Naive thymus-derived CD8-positive, alpha-beta T cell (primary cell): Measurements from ENCODE around the gene C5orf46. TPM values are rescaled to one million over a fixed set of nuclear protein-coding genes. Genes with fewer than 3 reads are reported as not detected.
"Not testable (repeated sequence)": the region's sequence is repeated elsewhere in the genome, so short reads cannot be mapped to it uniquely, and the experiment has no call there.

Experiments
- ATAC-seq, 2 donors: fragments of 150-1000 bp; cut with Tn5 transposase in 1 of 2; sonication (Bioruptor Pico), chemical (Tn5 transposase) in 1 of 2; 1 replicate in 1 of 2; 2 replicates in 1 of 2; pipeline ENCODE4 v1.10.0; 2021; ENCODE audit warnings: mild to moderate bottlenecking in 2 of 2, moderate library complexity in 2 of 2
- POLR2A ChIA-PET: fragments of 350-600 bp; sonication (Branson Sonifier 250); formaldehyde crosslinking; loops from one replicate; lab custom pipeline; 2021; ENCODE audit warnings: antibody characterized with exemption; lab: Charles Lee
- DNase-seq, 10 donors: peaks; one replicate each; pipeline versions ENCODE4 v3.0.0 to v3.0.0-alpha.2; 2020 to 2022
- H3K27ac Mint-ChIP-seq, 10 donors: one replicate each; pipeline ENCODE4 v1.8.0; 2020 to 2022; ENCODE audit warnings: mild to moderate bottlenecking in 10 of 10, mixed read lengths in 10 of 10, moderate library complexity in 4 of 10, inconsistent platforms in 1 of 10
- H3K27me3 Mint-ChIP-seq, 5 donors: one replicate each; pipeline ENCODE4 v1.8.0; 2021 to 2022; ENCODE audit warnings: mixed read lengths in 5 of 5
- H3K36me3 Mint-ChIP-seq, 3 donors: one replicate each; pipeline ENCODE4 v1.8.0; 2020 to 2022; ENCODE audit warnings: mixed read lengths in 3 of 3, mild to moderate bottlenecking in 2 of 3, inconsistent platforms in 1 of 3
- H3K4me1 Mint-ChIP-seq, 4 donors: one replicate each; pipeline ENCODE4 v1.8.0; 2021 to 2022; ENCODE audit warnings: mixed read lengths in 4 of 4
- H3K4me3 Mint-ChIP-seq, 10 donors: one replicate each; pipeline ENCODE4 v1.8.0; 2020 to 2022; ENCODE audit warnings: mild to moderate bottlenecking in 10 of 10, mixed read lengths in 10 of 10, moderate library complexity in 6 of 10, inconsistent platforms in 1 of 10
- H3K9me3 Mint-ChIP-seq, 9 donors: one replicate each; pipeline ENCODE4 v1.8.0; 2020 to 2022; ENCODE audit warnings: mixed read lengths in 9 of 9, mild to moderate bottlenecking in 3 of 9, inconsistent platforms in 1 of 9, moderate library complexity in 1 of 9
- polyA plus RNA-seq, 3 donors: library from polyadenylated mRNA; unstranded; fragments of 300-500 nt; fragmentation: Illumina TruSeq; gene quantifications; one replicate each; pipeline ENCODE4 v1.2.3, GENCODE V29; 2021
- total RNA-seq, 8 experiments: library from RNA in 2 of 8; stranded (reverse) in 2 of 8; gene quantifications; one replicate each; pipeline ENCODE4 v1.2.3 and lab custom pipeline; 2021 to 2026

C5orf46 gene
- total and polyA plus RNA-seq, 5 experiments from 2014 or later, result not detected

DNA sequence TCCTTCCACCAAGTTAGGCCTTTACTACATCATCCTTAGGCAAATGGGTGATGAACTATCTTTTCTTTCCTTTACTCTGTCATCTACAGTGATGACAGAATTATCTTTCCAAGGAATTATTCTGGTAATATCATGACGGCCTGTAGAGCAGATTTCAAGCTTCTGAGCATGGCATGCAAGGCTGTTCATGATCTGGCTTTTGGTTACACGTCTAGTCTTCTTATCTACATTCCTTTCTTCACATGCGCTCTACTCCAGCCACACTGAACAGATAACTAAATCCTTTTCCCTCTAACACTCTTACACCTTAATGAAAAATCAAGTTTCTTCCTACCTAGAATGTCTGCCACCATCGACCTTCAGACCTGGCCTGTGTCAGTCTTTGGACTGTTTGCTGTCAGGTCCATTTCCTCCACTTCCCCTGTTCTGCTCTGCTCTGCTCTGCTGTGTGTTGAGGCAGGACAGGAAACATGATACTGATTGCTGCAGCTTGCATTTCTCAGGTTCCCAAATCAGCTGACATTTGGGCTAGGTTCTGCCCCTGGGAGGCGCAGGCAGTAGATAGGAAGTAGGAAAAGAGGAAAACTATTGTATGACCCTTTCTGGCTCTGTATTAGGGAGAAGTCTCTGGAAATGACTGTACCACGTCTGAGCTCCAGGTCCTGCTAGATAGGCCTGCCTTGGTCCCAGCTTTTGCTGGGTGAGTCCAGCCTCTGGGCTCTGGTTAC is 23.6 kb downstream of the C5orf46 start:
- DNase-seq, result no peak
- Mint-ChIP-seq H3K4me3 (no peak overlapping the region), H3K27me3 (peaks cover 4 to 26% (median 9%) of the 10 kb centered on the region in 5 donors), H3K36me3 (no peaks in the 10 kb centered on the region), H3K4me1 (no peaks in the 10 kb centered on the region), H3K27ac (no peak overlapping the region), H3K9me3 (no peaks in the 10 kb centered on the region)
- ATAC-seq, result no peak
- POLR2A ChIA-PET, result no interaction called here

DNA sequence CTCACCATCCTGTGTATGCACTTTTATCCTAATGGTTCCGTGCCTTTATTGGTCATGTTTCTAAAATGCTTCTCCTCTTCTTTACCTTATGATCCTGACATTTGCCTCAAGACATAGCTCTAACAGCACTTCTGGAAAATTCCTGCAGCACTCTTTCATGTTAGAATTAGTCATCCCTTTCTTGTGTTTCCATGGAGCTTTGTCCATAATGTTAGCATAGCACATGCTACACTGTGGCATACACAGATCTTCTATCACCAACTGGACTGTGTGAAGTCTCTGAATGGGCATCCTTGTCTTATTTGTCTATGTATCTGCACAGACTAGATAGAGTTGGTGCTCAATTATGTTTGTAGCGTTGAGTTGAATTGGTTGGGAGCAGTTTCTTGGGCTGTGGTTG is 25.9 kb downstream of the C5orf46 start:
- ATAC-seq (no peak), DNase-seq (no peak)
- Mint-ChIP-seq H3K27ac (no peak overlapping the region), H3K9me3 (no peaks in the 10 kb centered on the region), H3K36me3 (no peaks in the 10 kb centered on the region), H3K4me3 (no peak overlapping the region), H3K4me1 (no peaks in the 10 kb centered on the region), H3K27me3 (peaks cover 4 to 25% (median 10%) of the 10 kb centered on the region in 5 donors)
- POLR2A ChIA-PET, result no interaction called here

DNA sequence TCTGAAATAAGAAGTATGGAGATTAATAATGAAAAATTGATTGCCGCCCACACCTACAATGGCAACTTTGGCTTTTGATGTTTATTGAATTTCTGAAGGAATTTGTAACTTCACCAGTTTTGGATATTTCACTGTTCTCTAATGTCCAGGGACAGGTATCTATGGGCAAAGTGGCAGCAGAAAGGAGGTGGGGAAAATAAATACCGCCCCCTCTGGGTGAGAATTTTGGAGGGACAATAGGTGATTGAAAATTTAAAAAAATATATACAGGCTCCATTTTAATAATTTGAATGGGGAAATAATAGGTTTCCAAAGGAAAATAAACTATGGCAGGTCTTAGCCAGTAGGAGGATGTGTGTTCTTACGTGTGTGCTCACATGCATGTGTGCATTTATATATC is 26.6 kb downstream of the C5orf46 start:
- H3K36me3 Mint-ChIP-seq, result no peaks in the 10 kb centered on the region
- no peak overlapping the region for H3K27ac Mint-ChIP-seq
- POLR2A ChIA-PET, result no interaction called here
- H3K4me3 Mint-ChIP-seq, result no peak overlapping the region
- H3K27me3 Mint-ChIP-seq, result peaks cover 3 to 18% (median 10%) of the 10 kb centered on the region in 5 donors
- H3K9me3 Mint-ChIP-seq, result no peaks in the 10 kb centered on the region
- DNase-seq (no peak), ATAC-seq (no peak)
- H3K4me1 Mint-ChIP-seq, result no peaks in the 10 kb centered on the region

DNA sequence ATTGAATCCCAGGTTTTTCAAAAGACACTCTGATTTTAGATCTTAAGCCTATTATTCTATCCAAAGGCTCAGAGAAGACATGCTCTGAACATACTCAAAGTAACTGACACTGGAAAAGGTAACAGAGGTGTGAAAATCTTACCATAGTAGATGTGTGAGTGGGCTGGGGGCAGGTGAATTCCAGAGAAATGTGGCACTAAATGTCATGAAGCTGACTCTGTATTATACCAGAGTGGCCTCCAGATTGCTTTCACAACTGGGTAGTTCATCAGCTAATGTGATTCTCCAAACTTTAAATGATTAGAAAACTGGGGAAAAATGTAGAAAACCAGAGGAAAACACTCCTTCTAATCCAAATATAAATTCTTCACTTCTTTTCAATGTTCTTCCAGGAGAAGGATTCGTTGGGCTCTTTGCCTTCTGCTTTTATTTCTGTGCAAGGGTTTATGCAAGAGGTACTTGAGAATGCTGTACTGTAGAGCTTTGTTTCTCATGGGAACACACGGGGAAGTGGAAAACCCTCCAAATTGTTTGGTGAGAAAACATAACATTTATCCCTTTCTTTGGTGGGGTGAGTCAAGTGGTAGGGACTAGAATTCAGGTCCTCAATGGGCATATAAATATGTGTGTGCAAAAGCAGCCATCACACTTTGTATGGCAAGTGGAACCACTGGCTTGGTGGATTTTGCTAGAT is 28.1 kb downstream of the C5orf46 start, which contains the start of gene SCGB3A2:
Gene SCGB3A2, plus strand, starts transcription at position 646 of the 694 bp plus-strand sequence. CDS start 93 bp downstream, outside the sequence.
- ATAC-seq, result no peak
- DNase-seq, result no peak
- H3K27ac Mint-ChIP-seq, result no peak within 1 kb of the TSS
- no peaks in the 10 kb centered on the region for H3K9me3 Mint-ChIP-seq
- H3K4me1 Mint-ChIP-seq, result no peaks in the 10 kb centered on the region
- H3K36me3 Mint-ChIP-seq, result no peaks in the 10 kb centered on the region
- POLR2A ChIA-PET, result no interaction called here
- no peak within 1 kb of the TSS for H3K4me3 Mint-ChIP-seq
- peaks cover 3 to 13% (median 6%) of the 10 kb centered on the region in 5 donors for H3K27me3 Mint-ChIP-seq

DNA sequence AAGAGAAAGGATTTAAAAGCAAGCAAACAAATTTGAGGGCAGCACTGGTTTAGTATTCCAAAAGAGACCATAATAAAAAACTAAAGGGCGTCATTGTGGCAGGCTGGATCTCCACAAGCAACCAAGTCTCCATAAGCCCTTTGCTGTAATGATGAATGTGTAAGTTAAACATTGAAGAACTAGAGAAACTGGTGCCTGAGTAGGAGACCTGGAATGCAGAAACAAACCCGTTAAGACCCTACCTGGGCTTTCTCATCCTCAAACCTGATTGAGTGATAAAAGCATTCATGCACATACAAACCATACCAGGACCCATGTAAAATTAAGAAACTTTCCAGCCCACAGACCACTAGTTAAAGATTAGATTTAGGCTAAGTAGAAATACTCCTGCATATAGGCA is 29.7 kb downstream of the C5orf46 start:
- H3K36me3 Mint-ChIP-seq, result no peaks in the 10 kb centered on the region
- POLR2A ChIA-PET, result no interaction called here
- H3K4me1 Mint-ChIP-seq, result no peaks in the 10 kb centered on the region
- H3K27me3 Mint-ChIP-seq, result peaks cover 3 to 13% (median 10%) of the 10 kb centered on the region in 5 donors
- no peak for ATAC-seq
- no peak overlapping the region for H3K4me3 Mint-ChIP-seq
- DNase-seq, result no peak
- H3K27ac Mint-ChIP-seq, result no peak overlapping the region
- H3K9me3 Mint-ChIP-seq, result no peaks in the 10 kb centered on the region

DNA sequence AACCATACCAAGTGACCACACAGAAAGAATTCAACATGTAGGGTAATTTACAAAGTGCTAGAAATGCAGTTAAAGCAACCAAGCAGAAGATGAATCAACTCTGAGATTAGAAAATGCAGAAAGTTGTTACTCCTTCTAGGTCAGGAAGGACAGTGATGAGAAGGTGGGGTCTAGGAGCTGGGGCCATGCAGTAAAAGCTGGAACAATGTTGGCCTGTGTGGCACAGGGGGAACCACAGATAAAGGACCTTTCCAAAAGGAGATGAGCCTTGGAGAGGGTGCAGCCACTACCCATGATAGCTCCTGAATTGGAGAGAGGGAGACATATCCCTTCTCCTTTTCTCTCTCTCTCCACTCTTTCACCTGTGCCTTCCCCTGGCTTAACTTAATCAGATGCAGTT is 30.2 kb downstream of the C5orf46 start:
- POLR2A ChIA-PET, result no interaction called here
- no peaks in the 10 kb centered on the region for H3K9me3 Mint-ChIP-seq
- no peak for ATAC-seq
- peaks cover 3 to 15% (median 10%) of the 10 kb centered on the region in 5 donors for H3K27me3 Mint-ChIP-seq
- H3K36me3 Mint-ChIP-seq, result no peaks in the 10 kb centered on the region
- no peak overlapping the region for H3K4me3 Mint-ChIP-seq
- no peak for DNase-seq
- no peaks in the 10 kb centered on the region for H3K4me1 Mint-ChIP-seq
- no peak overlapping the region for H3K27ac Mint-ChIP-seq

DNA sequence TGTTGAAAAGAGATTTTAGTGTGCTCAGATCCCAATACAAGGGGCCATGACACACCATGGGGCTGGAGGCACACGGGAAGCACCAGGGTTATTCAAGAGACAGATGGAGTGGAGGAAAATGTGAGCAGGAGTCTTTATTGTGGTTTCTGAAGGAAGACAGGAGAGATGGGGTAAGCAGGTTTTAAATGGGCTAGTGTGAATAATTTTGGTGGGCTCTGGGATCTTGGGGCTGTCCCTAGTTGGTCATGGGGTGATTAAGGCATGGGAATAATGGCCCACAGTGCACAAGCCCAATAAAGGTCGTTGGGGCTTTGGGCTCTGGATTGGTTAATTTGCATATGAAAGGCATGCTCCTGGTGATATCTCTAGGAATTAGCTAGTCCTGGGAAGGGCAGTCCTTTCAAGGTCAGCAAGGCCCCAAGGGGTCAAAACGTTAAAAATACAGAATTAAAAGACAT is 31.4 kb downstream of the C5orf46 start:
- no peak overlapping the region for H3K27ac Mint-ChIP-seq
- peaks cover 0 to 12% (median 3%) of the 10 kb centered on the region in 5 donors for H3K27me3 Mint-ChIP-seq
- ATAC-seq (no peak), DNase-seq (no peak)
- H3K9me3 Mint-ChIP-seq, result no peaks in the 10 kb centered on the region
- no peak overlapping the region for H3K4me3 Mint-ChIP-seq
- POLR2A ChIA-PET, result no interaction called here
- H3K4me1 Mint-ChIP-seq, result no peaks in the 10 kb centered on the region
- no peaks in the 10 kb centered on the region for H3K36me3 Mint-ChIP-seq

DNA sequence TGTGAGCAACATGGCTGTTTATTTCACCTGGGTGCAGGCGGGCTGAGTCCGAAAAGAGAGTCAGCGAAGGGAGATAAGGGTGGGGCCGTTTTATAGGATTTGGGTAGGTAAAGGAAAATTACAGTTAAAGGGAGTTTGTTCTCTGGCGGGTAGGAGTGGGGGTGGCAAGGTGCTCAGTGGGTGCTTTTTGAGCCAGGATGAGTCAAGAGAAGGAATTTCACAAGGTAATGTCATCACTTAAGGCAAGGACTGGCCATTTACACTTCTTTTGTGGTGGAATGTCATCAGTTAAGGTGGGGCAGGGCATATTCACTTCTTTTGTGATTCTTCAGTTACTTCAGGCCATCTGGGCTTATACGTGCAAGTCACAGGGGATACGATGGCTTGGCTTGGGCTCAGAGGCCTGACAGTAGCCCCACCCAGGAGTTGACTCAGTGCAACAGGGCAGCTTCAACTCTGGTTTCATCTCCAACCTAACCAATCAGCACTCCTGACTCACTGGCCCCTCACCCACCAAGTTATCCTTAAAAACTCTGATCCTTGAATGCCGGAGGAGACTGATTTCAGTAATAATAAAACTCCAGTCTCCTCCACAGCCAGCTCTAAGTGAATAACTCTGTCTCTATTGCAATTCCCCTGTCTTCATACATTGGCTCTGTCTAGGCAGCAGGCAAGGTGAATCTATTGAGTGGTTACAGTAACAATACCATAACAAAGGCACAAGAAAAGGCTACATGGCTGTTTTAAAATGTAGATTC is 32.0 kb downstream of the C5orf46 start:
- H3K4me3 Mint-ChIP-seq, H3K4me1 Mint-ChIP-seq, POLR2A ChIA-PET, ATAC-seq, DNase-seq, H3K9me3 Mint-ChIP-seq, H3K27ac Mint-ChIP-seq, H3K36me3 Mint-ChIP-seq: not testable (repeated sequence)
- H3K27me3 Mint-ChIP-seq, result peaks cover 0 to 12% (median under 1%) of the 10 kb centered on the region in 5 donors

DNA sequence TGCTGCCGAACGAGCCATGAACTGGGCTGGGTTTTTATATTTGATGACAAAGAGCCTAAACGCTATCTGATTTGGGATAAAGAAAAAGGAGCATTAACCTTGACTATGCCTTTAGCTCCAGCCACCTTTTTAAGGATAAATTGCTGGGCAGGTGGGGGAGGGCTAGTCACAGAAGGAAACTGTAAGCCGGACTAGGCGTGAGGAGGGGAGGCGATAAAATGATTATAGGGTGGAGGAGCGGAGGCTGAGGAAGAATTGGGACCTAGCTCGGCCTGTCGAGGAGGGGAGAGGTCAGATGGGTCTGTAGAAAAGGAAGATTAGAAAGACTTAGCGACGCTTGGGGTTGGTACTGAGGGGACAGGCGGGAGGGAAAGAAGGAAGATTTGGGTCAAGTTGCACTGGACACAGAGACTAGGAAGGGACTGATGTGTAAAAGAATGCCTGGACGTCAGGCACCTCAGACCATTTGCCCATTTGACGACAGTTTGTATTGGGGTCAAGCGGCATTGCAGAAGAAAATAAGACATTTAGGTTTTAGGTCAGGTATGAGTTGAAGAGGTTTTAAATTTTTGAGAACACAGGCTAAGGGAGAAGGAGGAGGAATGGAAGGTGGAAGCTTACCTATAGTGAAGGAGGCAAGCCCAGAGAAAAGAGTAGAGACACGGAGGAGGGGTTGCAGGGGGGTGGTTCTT is 33.4 kb downstream of the C5orf46 start:
- H3K27me3 Mint-ChIP-seq, result peaks cover 0 to 12% (median 0%) of the 10 kb centered on the region in 5 donors
- H3K27ac Mint-ChIP-seq, result not testable (repeated sequence)

DNA sequence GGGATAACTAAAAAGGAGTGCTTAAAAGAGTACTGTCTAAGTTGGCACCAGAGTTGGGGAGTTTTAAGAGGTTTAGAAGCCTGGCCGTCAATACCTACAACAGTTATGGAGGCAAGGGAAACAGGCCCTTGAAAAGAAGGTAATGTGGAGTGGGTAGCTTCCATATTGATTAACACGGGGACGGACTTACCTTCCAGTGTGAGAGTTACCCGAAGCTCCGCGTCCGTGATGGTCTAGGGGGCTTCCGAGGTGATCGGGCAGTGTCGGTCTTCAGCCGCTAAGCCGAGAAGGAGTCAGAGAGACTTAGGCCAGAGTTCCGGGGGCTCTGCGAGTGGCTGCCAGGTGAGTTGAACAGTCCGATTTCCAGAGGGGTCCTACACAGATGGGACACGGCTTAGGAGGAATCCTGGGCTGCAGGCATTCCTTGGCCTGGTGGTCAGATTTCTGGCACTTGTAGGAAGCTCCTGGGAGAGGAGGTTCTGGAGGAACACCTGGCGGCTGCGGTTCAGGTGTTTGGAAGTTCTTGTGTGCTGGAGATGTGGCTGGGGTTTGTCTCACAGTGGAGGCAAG is 34.3 kb downstream of the C5orf46 start:
- H3K4me3 Mint-ChIP-seq, POLR2A ChIA-PET, DNase-seq, H3K4me1 Mint-ChIP-seq, H3K27ac Mint-ChIP-seq, H3K36me3 Mint-ChIP-seq, ATAC-seq, H3K9me3 Mint-ChIP-seq: not testable (repeated sequence)
- H3K27me3 Mint-ChIP-seq, result peaks cover 0 to 19% (median 0%) of the 10 kb centered on the region in 5 donors

More for the DNA sequence above, 33.4 kb downstream of the C5orf46 start:
- ATAC-seq, H3K4me1 Mint-ChIP-seq, H3K9me3 Mint-ChIP-seq, H3K4me3 Mint-ChIP-seq, DNase-seq, H3K36me3 Mint-ChIP-seq, POLR2A ChIA-PET: not testable (repeated sequence)

DNA sequence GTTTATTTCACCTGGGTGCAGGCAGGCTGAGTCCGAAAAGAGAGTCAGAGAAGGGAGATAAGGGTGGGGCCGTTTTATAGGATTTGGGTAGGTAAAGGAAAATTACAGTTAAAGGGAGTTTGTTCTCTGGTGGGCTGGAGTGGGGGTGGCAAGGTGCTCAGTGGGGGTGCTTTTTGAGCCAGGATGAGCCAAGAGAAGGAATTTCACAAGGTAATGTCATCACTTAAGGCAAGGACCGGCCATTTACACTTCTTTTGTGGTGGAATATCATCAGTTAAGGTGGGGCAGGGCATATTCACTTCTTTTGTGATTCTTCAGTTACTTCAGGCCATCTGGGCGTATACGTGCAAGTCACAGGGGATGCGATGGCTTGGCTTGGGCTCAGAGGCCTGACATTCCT is 36.4 kb downstream of the C5orf46 start:
- DNase-seq, H3K4me1 Mint-ChIP-seq, ATAC-seq, H3K4me3 Mint-ChIP-seq, H3K27ac Mint-ChIP-seq, H3K36me3 Mint-ChIP-seq, POLR2A ChIA-PET, H3K9me3 Mint-ChIP-seq: not testable (repeated sequence)
- H3K27me3 Mint-ChIP-seq, result peaks cover 0 to 33% (median 2%) of the 10 kb centered on the region in 5 donors

DNA sequence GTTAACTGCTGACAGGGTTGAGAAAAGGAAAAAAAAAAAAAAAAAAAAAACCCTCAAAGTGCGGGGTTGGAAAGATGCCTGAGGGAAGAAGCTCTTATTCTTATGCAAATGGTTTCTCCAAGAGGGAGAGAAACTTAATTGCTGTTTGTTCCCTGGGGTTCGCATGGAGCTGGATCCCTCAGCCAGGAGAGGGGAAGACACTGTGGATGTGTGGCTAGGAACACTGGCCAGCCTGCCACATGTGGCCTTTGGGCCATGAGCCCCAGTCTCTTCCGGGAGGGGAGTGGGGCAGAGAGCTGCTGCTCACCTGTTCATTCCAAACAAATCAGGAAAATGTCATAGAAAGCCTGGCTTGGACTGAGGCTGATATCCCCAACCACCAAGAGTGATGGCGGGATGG is 37.2 kb downstream of the C5orf46 start:
- POLR2A ChIA-PET, result no interaction called here
- H3K27me3 Mint-ChIP-seq, result peaks cover 0 to 33% (median 2%) of the 10 kb centered on the region in 5 donors
- H3K4me1 Mint-ChIP-seq, result no peaks in the 10 kb centered on the region

More for the DNA sequence above, 37.2 kb downstream of the C5orf46 start:
- Mint-ChIP-seq H3K4me3 (no peak overlapping the region), H3K36me3 (no peaks in the 10 kb centered on the region), H3K27ac (no peak overlapping the region), H3K9me3 (no peaks in the 10 kb centered on the region)
- ATAC-seq (no peak), DNase-seq (no peak)
